NK-92 treated with Interleukin-12 subunit alpha and Interleukin-12 subunit beta, amount 100 ng/mL, for 24 hours (cell line): ENCODE data around the gene DIAPH3.

Experiments
- DNase-seq: peaks from one replicate; lab custom pipeline; 2025; lab: John Stamatoyannopoulos, UW

DIAPH3 gene

DNA sequence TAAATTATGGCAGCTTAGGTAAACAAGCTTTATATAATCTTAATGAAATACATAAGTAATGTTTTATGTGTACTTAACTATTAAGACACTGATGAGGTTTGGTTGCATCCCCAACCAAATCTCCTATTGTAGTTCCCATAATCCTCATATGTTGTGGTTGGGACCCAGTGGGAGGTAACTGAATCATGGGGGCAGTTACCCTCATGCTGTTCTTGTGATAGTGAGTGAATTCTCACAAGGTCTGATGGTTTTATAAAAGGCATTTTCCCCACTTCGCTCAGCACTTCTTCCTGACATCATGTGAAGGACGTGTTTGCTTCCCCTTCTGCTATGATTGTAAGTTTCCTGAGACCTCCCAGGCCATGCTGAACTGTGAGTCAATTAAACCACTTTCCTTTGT, 212.7 kb downstream of the DIAPH3 start:
- no peak for DNase-seq

DNA sequence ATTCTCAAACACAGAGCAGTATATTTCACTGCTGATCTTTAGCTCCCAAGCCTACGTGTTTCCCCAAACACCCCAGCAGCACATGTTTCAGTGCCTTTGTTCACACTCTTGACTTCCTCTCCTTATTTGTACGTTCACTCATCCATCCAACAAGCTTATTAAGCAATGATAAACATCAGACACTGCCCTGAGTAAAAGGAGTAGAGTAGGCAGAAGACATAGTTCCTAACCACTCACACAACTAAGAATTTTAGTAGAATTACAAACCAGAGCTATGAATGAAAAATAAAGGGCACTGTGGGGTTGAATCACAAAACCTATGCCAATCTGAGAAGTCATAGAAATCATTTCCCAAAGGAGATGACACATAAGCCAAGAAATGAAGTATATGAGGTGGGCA, 213.5 kb downstream of the DIAPH3 start:
- no peak for DNase-seq

DNA sequence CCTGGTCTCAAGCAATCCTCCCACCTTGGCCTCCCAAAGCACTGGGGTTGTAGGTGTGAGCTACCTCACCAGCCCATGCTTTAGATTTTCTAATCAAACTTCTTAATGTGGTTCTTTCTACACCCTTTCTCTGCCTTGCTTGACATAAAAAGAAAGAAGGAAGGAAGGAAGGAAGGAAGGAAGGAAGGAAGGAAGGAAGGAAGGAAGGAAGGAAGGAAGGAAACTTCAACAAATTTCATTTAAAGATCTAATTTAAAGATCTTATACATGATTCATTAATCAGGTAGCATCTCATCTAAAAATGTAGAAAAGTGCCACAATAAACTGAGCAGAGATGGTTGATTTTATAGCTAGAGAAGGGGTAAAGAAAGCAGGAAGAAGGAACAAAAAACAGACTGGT, 215.0 kb downstream of the DIAPH3 start:
- no peak for DNase-seq

DNA sequence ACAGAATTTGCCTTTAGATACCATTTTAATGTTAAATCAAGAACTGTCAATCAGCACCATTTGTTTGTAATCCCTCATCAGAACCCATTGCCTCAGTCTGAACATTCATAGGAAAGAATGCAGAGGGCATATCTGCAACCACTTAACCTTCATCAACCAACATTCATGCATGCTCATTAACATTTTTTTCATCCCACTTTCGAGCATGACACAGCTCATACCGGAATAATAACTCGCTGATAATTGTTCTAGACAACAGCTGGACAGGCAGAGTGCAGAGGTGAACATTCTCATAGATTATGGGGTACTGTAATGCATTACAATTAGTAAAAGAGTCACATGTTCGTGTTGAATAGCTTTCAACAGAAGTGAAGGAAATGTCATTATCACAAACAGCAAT, 216.8 kb downstream of the DIAPH3 start:
- DNase-seq = no peak

GRCh38 chr13:59931621-59932020, 232.1 kb downstream of the DIAPH3 start:
- no peak for DNase-seq

DNA sequence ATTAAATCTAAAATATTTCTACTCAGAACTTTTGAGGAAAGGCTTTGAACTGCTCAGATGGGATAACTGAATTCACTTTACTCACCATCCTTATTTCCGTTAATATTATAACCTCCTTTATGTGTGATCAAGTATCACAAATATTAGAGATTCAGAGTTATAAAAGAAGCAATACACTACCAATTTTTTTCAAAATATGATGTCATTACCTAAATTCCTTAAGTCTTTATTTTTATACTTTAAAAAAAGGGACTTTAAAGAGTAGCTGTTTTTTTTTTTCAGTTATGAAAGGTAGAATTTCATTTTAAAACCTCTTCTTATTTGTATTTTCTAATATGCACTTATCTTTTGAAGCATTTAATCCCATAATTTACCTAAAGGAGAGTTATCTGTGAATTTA, 239.5 kb downstream of the DIAPH3 start:
- no peak for DNase-seq

GRCh38 chr13:59915252-59915651, 248.5 kb downstream of the DIAPH3 start:
- DNase-seq = no peak

GRCh38 chr13:59914556-59914955, 249.2 kb downstream of the DIAPH3 start:
- no peak for DNase-seq

GRCh38 chr13:59906413-59907049, 257.2 kb downstream of the DIAPH3 start:
- no peak for DNase-seq

DNA sequence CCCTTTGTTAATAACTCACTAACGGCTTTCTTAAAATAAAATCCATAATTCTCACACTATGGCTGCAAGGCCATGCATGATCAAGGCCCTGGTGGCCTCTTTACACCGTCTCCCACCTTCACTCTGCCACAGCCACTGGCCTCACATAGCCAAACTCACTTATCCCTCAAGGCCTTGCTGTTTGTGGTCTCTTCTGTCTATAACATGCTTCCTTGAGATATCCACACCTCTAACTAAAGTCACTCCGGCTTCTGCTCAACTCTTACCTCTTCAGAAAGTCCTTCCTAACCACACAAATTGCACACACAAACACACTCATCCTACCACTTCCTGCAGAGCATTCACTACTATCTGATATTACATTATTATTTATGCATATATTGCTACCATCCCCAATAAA, 262.5 kb downstream of the DIAPH3 start:
- no peak for DNase-seq

GRCh38 chr13:59898066-59898465, 265.7 kb downstream of the DIAPH3 start:
- DNase-seq = no peak

DNA sequence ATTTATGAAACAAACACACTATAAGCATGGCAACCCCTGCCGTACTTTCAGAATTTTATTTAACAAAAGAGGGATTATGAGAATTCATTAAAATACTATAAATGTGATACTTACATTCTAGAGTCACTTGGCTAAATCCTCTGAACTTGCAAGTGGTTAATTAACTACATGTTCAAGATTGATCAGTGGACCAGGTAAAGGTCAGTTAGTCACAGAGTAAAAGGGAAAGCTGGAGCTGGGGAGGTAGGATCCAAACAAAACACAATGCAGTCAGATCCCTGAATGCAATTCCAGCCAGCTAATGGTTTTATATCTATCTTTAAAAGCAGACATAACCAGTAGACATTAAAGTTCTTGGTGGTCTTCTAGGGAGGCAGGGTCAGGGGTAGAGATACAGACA, 270.5 kb downstream of the DIAPH3 start:
- no peak for DNase-seq

GRCh38 chr13:59891053-59891452, 272.7 kb downstream of the DIAPH3 start:
- no peak for DNase-seq

DNA sequence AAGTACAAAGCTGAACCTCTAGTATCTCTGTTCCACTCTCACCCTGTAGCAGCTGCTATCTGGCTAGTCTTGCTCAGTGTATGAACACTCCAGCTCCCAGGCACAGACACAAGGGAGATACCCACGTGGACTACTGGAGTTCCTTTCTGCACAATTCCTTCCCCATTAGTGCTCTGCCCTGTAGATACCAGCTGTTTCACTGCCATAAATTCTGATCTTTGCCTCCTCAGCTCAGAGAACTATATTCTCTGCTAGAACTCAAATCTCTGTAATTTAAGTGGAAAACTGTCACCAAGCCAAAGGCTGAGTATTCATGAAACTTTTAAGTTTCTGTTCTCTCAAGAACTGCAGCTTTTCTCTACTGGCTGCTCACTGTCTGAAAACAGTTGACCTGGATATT, 273.7 kb downstream of the DIAPH3 start:
- DNase-seq = no peak

GRCh38 chr13:59888408-59888807, 275.3 kb downstream of the DIAPH3 start:
- DNase-seq = no peak

- no peak for DNase-seq
Measured at GRCh38 chr13:59885076-59885475, 278.7 kb downstream of the DIAPH3 start.

DNA sequence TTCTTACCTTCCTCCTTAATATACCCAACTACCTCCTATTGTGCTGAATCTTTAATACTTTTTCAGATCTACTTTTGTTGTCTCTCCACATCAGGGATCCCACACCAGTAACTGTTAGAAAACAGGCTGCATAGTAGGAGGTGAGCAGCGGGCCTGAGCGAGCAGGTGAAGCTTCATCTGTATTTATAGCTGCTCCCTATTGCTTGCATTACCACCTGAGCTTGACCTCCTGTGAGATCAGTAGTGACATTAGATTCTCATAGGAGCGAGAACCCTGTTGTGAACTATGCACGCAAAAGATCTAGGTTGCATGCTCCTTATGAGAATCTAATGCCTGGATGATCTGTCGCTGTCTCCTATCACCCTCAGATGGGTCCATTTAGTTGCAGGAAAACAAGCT, 279.8 kb downstream of the DIAPH3 start:
- no peak for DNase-seq

- DNase-seq = no peak
Measured at GRCh38 chr13:59880468-59880867, 283.3 kb downstream of the DIAPH3 start.

GRCh38 chr13:59879281-59879680, 284.4 kb downstream of the DIAPH3 start:
- DNase-seq = no peak

- DNase-seq = no peak
Measured at GRCh38 chr13:59877933-59878332, 285.8 kb downstream of the DIAPH3 start.

- no peak for DNase-seq
Measured at GRCh38 chr13:59874973-59875372, 288.8 kb downstream of the DIAPH3 start.

DNA sequence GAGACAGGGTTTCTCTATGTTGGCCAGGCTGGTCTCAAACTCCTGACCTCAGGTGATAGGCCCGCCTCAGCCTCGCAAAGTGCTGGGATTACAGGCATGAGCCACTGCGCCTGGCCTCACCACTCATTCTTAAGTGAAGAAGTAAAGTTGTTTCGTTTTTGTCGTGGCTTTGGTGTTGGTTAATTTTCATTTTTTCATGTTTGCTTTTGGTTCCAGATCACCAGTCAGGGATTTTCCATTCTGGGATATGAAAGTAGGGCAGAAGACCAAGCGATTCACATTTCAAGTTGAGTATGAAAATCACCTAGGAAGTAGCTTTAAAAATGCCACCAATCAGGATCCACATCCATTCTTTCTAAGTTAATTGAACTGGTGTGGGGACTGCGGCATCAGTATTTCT, 289.9 kb downstream of the DIAPH3 start:
- DNase-seq = no peak

DNA sequence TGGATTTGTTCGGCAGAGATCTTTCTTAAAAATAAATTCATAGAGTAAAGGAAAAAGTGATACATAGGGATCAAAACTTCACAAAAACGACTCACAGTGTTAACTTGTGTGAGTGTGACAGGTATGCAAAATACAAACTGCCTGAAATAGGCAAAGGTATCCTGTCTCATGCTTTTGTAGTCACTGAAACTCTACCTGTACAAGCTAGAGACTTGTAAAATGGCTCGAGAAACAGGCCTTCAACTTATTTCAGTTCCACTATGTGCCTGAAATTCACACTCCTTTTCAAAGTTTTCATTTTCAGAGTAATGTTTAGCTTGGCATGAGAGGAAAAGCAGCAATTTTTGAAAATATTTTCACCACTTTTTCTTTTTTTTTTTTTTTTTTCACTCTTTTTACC, 290.4 kb downstream of the DIAPH3 start:
- DNase-seq = no peak

- no peak for DNase-seq
Measured at GRCh38 chr13:59867867-59868266, 295.9 kb downstream of the DIAPH3 start.

- DNase-seq = no peak
Measured at GRCh38 chr13:59865398-59865797, 298.3 kb downstream of the DIAPH3 start.
